Mucosa of rectum (tissue), 2 donors: ENCODE data around the gene RYR3.

Experiments used
- H3K27ac ChIP-seq, 2 donors: one replicate each; pipeline ENCODE4 v1.7.0; 2013; ENCODE audit warnings: inconsistent platforms in 2 of 2, low read depth in 2 of 2, low read length in 2 of 2
- H3K27me3 ChIP-seq, 2 donors: one replicate each; pipeline ENCODE4 v1.7.0; 2013; ENCODE audit warnings: low read length in 2 of 2; ENCODE audit not compliant: control insufficient read depth in 2 of 2, insufficient read depth in 2 of 2
- H3K36me3 ChIP-seq, 2 donors: one replicate each; pipeline ENCODE4 v1.7.0; 2013; ENCODE audit warnings: low read length in 2 of 2; ENCODE audit not compliant: control insufficient read depth in 2 of 2, insufficient read depth in 2 of 2
- H3K4me1 ChIP-seq, 2 donors: one replicate each; pipeline ENCODE4 v1.7.0; 2013; ENCODE audit warnings: low read length in 2 of 2, mild to moderate bottlenecking in 1 of 2; ENCODE audit not compliant: control insufficient read depth in 2 of 2, insufficient read depth in 2 of 2
- H3K4me3 ChIP-seq, 2 donors: one replicate each; pipeline ENCODE4 v1.7.0; 2013; ENCODE audit warnings: low read length in 2 of 2
- H3K9ac ChIP-seq, 2 donors: one replicate each; pipeline ENCODE4 v1.7.0; 2013; ENCODE audit warnings: low read length in 2 of 2, low read depth in 1 of 2, mild to moderate bottlenecking in 1 of 2
- H3K9me3 ChIP-seq, 2 donors: one replicate each; pipeline ENCODE4 v1.7.0; 2013; ENCODE audit warnings: low read length in 2 of 2; ENCODE audit not compliant: control insufficient read depth in 2 of 2
- donor health status: healthy.
- donor health status: Normal muscosa, but diverticular disease.

Gene RYR3

GRCh38 chr15:33698126-33698525 is 387.4 kb downstream of the RYR3 start:
- Histone ChIP-seq H3K4me1 (no peaks in the 10 kb centered on the region), H3K9me3 (no peaks in the 10 kb centered on the region), H3K4me3 (no peak overlapping the region), H3K36me3 (no peaks in the 10 kb centered on the region), H3K9ac (no peak overlapping the region), H3K27me3 (no peaks in the 10 kb centered on the region), H3K27ac (no peak overlapping the region)

- H3K27ac ChIP-seq = no peak overlapping the region
- no peaks in the 10 kb centered on the region for H3K4me1 ChIP-seq
- H3K27me3 ChIP-seq = no peaks in the 10 kb centered on the region
- no peaks in the 10 kb centered on the region for H3K36me3 ChIP-seq
- no peak overlapping the region for H3K4me3 ChIP-seq
- H3K9me3 ChIP-seq = no peaks in the 10 kb centered on the region
- no peak overlapping the region for H3K9ac ChIP-seq
Observed at GRCh38 chr15:33699145-33699544, 388.4 kb downstream of the RYR3 start.

GRCh38 chr15:33699691-33700447 is 389.1 kb downstream of the RYR3 start:
- H3K36me3 ChIP-seq = no peaks in the 10 kb centered on the region
- H3K27ac ChIP-seq = no peak overlapping the region

GRCh38 chr15:33700695-33701303 is 390.0 kb downstream of the RYR3 start:
- Histone ChIP-seq H3K27me3 (no peaks in the 10 kb centered on the region), H3K4me1 (no peaks in the 10 kb centered on the region), H3K36me3 (no peaks in the 10 kb centered on the region), H3K27ac (no peak overlapping the region), H3K4me3 (no peak overlapping the region), H3K9me3 (no peaks in the 10 kb centered on the region), H3K9ac (no peak overlapping the region)

More at GRCh38 chr15:33699691-33700447, 389.1 kb downstream of the RYR3 start:
- H3K4me3 ChIP-seq = no peak overlapping the region
- no peaks in the 10 kb centered on the region for H3K9me3 ChIP-seq
- no peak overlapping the region for H3K9ac ChIP-seq
- no peaks in the 10 kb centered on the region for H3K27me3 ChIP-seq
- H3K4me1 ChIP-seq = no peaks in the 10 kb centered on the region

GRCh38 chr15:33701304-33701696 is 390.5 kb downstream of the RYR3 start:
- no peak overlapping the region for H3K27ac ChIP-seq
- no peak overlapping the region for H3K9ac ChIP-seq
- H3K4me1 ChIP-seq = no peaks in the 10 kb centered on the region
- no peak overlapping the region for H3K4me3 ChIP-seq
- H3K36me3 ChIP-seq = no peaks in the 10 kb centered on the region
- H3K27me3 ChIP-seq = no peaks in the 10 kb centered on the region
- no peaks in the 10 kb centered on the region for H3K9me3 ChIP-seq

GRCh38 chr15:33706173-33706572 is 395.4 kb downstream of the RYR3 start:
- H3K36me3 ChIP-seq = no peaks in the 10 kb centered on the region
- H3K4me1 ChIP-seq = no peaks in the 10 kb centered on the region
- H3K27me3 ChIP-seq = no peaks in the 10 kb centered on the region
- H3K27ac ChIP-seq = no peak overlapping the region
- no peak overlapping the region for H3K9ac ChIP-seq
- no peak overlapping the region for H3K4me3 ChIP-seq
- H3K9me3 ChIP-seq = peaks cover 0 to 4% of the 10 kb centered on the region in 2 donors

GRCh38 chr15:33710748-33711147 is 400.0 kb downstream of the RYR3 start:
- Histone ChIP-seq H3K9ac (no peak overlapping the region), H3K27ac (no peak overlapping the region), H3K4me3 (no peak overlapping the region), H3K27me3 (no peaks in the 10 kb centered on the region), H3K9me3 (peaks cover 0 to 4% of the 10 kb centered on the region in 2 donors), H3K36me3 (no peaks in the 10 kb centered on the region), H3K4me1 (no peaks in the 10 kb centered on the region)

- Histone ChIP-seq H3K9me3 (no peaks in the 10 kb centered on the region), H3K4me3 (no peak overlapping the region), H3K27ac (no peak overlapping the region), H3K9ac (no peak overlapping the region), H3K4me1 (no peaks in the 10 kb centered on the region), H3K27me3 (no peaks in the 10 kb centered on the region), H3K36me3 (no peaks in the 10 kb centered on the region)
Observed at GRCh38 chr15:33716025-33716424, 405.3 kb downstream of the RYR3 start.

- no peak overlapping the region for H3K9ac ChIP-seq
- no peaks in the 10 kb centered on the region for H3K27me3 ChIP-seq
- H3K36me3 ChIP-seq = no peaks in the 10 kb centered on the region
- H3K9me3 ChIP-seq = no peaks in the 10 kb centered on the region
- no peaks in the 10 kb centered on the region for H3K4me1 ChIP-seq
- no peak overlapping the region for H3K27ac ChIP-seq
- no peak overlapping the region for H3K4me3 ChIP-seq
Observed at GRCh38 chr15:33720952-33721351, 410.2 kb downstream of the RYR3 start.

- Histone ChIP-seq H3K4me1 (no peaks in the 10 kb centered on the region), H3K9ac (no peak overlapping the region), H3K36me3 (no peaks in the 10 kb centered on the region), H3K4me3 (no peak overlapping the region), H3K27ac (no peak overlapping the region), H3K27me3 (no peaks in the 10 kb centered on the region), H3K9me3 (no peaks in the 10 kb centered on the region)
Observed at GRCh38 chr15:33722005-33722672, 411.4 kb downstream of the RYR3 start.
